ENCODE measurements around the gene SPTBN4.
A peak's percentile ranks its signal among the peaks of the same experiment; 100 is the strongest.
"Not testable (repeated sequence)": the region's sequence is repeated elsewhere in the genome, so short reads cannot be mapped to it uniquely, and the experiment has no call there.

SPTBN4 gene

DNA sequence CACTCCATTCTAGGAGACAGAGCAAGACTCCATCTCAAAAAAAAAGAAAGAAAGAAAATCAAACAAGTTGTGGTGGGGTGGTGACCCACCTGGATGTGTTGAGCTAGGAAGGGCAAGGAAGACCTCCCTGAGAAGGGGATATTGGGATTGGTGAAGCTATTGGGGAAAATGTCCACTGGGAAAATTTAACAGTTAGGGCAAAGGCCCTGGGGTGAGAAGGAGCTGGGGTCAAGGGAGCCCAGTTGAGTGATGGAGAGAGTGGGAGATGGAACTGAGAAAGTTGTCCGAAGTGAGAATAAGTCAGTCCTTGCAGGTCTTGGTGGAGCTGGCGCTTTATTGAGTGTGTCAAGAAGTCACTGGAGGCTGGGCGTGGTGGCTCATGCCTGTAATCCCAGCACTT, 28.5 kb upstream of the SPTBN4 start:
- DNase-seq (ENCODE audit: insufficient read length, low spot score) (no peak), FAIRE-seq (no peak)

DNA sequence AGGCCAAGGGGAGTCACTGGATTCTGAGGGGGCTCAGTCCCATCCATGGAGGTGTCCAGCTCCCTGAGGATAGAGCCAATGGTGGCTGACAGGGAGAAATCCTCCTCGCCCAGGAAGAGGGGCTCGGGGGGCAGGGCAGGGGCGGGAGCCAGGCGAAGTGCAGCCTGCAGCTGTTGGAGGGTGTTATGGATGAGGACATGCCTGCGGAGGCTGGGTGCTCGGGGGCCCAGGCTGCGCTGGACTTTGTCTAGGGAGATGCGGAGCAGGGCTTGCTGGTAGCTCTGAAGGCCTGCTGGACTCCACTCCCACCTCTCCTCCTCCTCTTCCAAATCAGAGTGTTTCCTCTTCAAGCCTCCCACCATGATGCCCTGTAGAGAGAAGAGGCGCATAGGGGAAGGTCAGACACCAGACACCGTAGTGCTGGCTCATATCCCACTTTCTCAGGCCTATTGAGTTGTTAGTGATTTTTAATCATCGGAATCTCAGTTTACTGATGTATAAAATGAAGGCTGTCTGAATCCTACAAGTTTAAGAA, 25.0 kb upstream of the SPTBN4 start:
- no peak for FAIRE-seq
- DNase-seq (ENCODE audit: insufficient read length, low spot score), result no peak

DNA sequence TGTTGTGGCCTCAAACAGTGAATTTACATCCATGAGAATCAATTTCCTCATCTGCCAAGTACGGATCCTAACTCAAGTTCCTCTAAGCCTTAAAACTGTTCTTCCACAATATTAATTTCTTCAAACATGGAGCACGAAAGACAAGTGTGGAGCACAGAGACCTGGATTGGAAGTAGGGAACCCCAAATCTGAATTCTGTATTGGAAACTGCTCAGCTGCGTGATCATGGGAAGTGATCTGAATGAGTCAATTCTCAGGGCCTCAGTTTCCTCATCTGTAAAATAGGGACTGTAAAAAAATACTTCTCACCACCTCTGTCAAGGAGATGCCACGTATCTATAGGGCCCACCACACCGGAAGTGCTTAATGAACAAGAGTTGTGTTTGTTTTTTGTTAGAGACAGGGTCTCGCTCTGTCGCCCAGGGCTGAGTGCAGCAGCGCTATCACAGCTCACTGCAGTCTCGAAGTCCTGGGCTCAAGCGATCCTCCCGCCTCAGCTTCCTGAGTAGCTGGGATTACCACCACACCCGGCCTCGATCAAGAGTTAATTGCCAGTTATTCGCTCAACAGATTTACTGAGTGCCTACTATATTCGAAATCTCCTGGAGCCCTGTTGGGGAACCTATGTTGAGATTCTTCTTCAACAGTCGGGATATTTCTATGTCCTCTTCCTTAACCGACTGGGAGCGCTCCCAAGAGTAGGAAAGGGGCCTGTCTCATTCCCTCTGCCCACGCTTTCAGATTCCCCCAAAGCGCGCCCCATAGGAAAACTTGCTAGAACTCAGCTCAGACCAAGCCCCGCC, 24.3 kb upstream of the SPTBN4 start:
- DNase-seq (ENCODE audit: insufficient read length, low spot score) (no peak), FAIRE-seq (no peak)

DNA sequence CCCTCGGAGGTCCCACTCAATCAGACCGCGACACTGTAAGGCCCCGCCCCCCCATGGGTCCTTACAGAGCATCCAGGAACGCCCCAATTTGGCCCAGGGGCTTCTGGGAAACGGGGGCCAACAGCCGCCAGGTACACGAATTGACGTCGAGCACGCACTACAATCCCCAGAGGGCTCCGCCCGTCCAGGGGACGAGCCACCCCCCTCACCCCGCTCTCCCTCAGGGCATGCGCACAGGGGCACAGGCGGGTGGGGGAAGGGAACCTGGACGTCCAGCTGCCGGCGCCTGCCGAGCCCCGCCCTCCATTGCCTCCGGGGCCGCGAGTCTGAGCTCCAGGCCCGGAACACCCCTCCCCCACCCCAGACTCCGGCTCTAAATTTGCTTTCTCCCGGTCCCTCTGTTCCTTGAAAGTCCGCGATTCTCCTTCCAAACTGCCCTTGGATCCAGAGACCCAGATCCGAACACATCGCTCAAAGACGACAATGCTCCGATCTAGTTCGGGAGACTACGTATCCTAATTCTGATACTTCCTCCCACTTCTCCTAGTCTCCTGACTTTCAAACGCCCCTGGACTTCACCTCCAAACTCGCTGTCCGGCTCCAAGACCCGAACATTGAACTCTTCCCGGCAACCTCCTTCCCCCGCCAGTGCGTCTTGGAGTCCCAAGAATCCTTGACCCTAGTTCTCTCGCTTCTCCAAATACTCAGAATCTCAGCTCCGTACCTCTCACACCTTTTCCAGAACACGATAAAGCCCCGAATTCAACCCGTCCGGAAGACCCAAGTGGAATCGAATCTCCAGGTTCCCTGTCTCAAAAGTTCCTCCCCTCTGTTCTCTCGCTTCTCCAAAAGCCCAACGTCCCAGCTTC, 23.4 kb upstream of the SPTBN4 start:
- DNase-seq (ENCODE audit: insufficient read length, low spot score) (peak; percentile 98), FAIRE-seq (peak; percentile 85)

DNA sequence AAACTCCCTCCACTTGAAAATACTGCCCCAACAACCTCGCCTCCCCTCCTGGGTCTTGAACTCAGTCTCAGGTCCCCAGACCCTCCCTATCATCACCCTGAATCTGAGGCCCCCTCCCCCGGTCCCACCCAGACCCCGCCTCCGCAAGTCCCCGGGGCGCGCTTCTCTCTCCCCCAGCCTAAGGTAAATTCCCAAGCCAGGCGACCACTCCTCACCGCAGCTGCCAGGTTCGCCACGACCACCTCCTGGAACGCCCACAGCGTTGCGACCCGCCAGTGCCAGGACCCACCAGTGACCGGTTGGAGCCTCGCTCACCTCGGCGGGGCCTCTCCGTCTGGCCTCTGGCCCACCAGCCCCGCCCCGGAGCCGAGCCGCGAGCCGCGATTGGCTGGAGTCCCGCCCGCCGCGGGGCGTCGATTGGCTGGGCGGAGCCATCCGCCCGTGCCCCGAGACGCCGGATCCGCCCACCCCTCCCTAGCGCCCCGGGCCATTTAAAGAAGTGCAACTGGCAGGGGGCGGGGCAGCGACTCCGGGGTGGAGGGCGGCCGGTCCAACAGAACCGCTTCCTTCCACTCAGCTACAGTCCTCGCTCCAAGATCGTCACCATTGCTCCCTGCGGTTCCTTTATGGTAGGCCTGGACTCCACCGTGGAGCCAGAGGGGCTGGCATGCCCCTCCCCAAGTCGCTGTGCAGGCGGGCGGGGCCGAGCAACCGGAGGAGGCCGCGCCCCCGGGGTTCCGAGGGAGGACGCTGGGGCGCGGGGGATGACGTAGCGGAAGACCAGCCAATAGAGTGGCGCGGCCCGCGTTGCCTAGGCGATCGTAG, 22.6 kb upstream of the SPTBN4 start, which contains the start of gene SERTAD3:
Gene SERTAD3 (minus strand): TSS at position 336 of the 825 bp plus-strand sequence. CDS start 2,255 bp downstream, outside the sequence.
- FAIRE-seq (peak; percentile 93), DNase-seq (ENCODE audit: insufficient read length, low spot score) (peak; percentile 91)

DNA sequence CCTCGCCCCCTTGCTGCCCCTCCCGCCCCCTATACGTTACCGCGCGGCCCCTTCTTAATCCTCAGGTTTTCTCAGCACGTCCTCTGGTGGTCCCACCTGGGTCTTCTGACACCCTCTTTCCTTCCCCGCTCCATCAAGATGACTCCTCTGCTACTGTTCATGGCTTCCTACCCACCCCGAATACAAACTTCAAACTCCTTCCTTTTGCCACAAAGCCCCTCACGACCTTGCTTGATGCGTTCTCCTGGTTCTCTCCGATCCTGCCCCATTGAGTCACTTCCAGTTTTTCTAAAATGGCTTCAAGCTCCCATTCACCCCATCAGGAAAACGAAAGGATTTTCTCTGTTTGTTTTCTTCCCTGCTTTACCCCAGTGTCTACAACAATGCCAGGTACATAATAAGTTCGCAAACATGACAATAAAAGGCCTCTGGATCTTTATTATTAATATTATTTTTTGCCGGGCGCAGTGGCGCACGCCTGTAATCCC, 21.9 kb upstream of the SPTBN4 start:
- FAIRE-seq (no peak), DNase-seq (ENCODE audit: insufficient read length, low spot score) (no peak)

DNA sequence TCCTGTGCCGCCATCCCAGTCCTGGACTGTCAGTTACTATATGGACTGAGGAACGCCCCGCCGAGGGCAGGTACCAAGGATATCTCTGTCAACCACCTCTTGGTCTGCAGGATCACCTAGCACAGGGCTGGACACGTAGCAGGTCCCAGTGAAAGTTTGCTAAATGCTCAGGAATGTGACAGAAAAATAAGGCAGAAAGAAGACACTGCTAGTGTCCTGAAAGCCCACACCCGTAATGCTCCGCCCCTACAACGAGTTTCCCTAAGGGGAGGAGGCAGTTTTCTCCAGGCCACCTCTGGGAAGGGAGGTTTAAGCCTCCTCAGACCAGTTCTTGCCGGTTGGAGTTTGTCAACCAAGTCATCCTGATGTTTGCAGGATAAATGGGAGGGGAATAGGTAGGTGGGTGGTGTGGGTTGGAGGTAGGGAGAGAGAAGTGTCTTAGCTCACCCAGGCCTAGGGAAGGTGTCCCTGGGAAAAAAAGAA, 21.0 kb upstream of the SPTBN4 start:
- no peak for FAIRE-seq

DNA sequence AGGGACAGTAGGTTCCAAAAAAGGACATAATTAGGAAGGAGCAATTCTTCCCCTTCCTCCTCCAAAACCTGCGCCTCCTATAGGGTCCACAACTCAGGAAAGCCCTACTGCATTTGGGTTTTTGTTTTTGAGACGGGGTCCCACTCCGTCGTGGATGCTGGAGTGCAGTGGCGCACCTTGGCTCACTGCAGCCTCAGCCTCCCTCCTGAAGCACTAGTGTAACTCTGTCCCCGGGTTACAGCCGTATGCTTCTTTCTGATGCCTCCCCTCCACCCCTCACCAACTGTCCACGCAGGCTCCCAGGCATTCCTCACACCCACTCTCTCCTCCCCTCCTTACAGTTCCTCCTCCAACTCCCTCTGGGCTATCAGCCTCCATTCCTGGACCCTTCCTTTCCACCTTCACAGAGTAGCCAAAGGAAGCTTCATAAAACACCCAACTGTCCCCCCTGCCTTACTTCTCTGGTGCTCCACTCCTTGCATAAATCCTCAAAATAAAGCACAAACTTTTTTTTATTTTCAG, 20.5 kb upstream of the SPTBN4 start:
- FAIRE-seq, result no peak

More for the DNA sequence above, 21.0 kb upstream of the SPTBN4 start:
- DNase-seq (ENCODE audit: insufficient read length, low spot score), result no peak

GRCh38 chr19:40449506-40449905, 17.3 kb upstream of the SPTBN4 start:
- DNase-seq (ENCODE audit: insufficient read length, low spot score) (no peak), FAIRE-seq (no peak)

More for the DNA sequence above, 20.5 kb upstream of the SPTBN4 start:
- no peak for DNase-seq (ENCODE audit: insufficient read length, low spot score)

DNA sequence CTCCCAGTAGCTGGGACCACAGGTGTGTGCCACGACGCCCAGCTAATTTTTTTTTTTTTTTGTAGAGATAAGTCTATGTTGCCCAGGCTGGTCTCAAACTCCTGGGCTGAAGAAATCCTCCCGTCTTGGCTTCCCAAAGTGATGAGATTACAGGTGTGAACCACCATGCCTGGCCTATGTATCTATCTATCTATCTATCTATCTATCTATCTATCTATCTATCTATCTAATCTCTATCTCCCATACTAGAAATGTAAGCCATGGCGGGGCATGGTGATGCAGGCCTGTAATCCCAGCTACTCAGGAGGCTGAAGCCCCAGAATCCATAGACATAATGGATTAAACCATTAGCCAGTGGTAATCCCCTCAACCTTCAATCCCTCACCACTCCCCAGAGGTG, 16.1 kb upstream of the SPTBN4 start:
- no peak for FAIRE-seq
- DNase-seq (ENCODE audit: insufficient read length, low spot score), result no peak

- no peak for FAIRE-seq
- DNase-seq (ENCODE audit: insufficient read length, low spot score), result no peak
These were observed 14.8 kb upstream of the SPTBN4 start for GRCh38 chr19:40452016-40452415.

- no peak for DNase-seq (ENCODE audit: insufficient read length, low spot score)
- FAIRE-seq, result no peak
These were observed 13.6 kb upstream of the SPTBN4 start for GRCh38 chr19:40453151-40453735.

DNA sequence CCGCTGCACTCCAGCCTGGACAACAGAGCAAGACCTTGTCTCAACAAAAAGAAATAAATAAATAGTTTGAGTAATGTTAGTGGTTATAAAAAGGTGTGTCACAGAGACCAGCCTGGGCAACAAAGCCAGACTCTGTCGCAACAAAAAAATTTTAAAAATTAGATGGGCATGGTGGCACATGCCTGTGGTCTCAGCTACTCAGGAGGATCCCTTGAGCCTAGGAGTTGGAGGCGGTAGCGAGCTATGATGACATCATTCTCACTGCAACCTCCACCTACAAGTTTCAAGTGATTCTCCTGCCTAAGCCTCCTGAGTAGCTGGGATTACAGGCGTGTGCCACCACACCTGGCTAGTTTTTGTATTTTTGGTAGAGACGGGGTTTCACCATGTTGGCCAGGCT, 12.9 kb upstream of the SPTBN4 start:
- not testable (repeated sequence) for DNase-seq (ENCODE audit: insufficient read length, low spot score); FAIRE-seq

DNA sequence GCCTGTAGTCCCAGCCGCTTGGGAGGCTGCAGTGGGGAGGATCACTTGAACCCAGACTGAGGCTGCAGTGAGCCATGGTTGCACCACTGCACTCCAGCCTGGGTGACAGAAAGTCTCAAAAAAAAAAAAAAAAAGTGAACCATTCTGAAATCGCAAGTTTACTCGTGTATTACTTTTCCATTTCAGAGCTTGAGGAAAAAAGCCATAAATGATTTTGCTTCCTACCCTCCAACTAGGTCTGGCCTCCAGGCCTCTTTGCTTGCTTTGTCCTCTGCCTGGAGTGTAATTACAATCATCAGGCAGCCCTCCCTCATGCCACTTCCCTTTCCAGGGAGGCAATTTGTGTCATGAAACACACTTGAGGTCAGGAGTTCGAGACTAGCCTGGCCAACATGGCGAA, 9.8 kb upstream of the SPTBN4 start:
- FAIRE-seq (no peak), DNase-seq (ENCODE audit: insufficient read length, low spot score) (no peak)

GRCh38 chr19:40457953-40458596, 8.7 kb upstream of the SPTBN4 start:
- FAIRE-seq (peak; percentile 28), DNase-seq (ENCODE audit: insufficient read length, low spot score) (no peak)

- FAIRE-seq, result no peak
- no peak for DNase-seq (ENCODE audit: insufficient read length, low spot score)
These were observed 8.2 kb upstream of the SPTBN4 start for GRCh38 chr19:40458597-40458974.

GRCh38 chr19:40460185-40460584, 6.6 kb upstream of the SPTBN4 start:
- DNase-seq (ENCODE audit: insufficient read length, low spot score) (no peak), FAIRE-seq (no peak)

- DNase-seq (ENCODE audit: insufficient read length, low spot score) (no peak), FAIRE-seq (no peak)
These were observed 5.1 kb upstream of the SPTBN4 start for GRCh38 chr19:40461669-40462221.

DNA sequence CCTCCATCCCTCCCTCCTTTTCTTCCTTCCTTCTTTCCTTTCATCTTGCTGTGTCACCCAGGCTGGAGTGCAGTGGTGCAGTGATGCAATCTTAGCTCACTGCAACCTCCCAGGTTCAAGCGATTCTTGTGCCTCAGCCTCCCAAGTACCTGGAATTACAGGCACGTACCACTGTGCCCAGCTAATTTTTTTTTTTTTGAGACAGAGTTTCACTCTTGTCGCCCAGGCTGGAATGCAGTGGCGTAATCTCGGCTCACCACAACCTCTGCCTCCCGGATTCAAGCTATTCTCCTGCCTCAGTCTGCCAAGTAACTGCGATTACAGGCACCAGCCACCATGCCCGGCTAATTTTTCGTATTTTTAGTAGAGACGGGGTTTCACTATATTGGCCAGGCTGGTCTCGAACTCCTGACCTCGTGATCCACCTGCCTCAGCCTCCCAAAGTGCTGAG, 3.2 kb upstream of the SPTBN4 start:
- FAIRE-seq; DNase-seq (ENCODE audit: insufficient read length, low spot score): not testable (repeated sequence)

Measured in HTR-8/SVneo (cell line).